PFSK-1 (cell line): ENCODE results near the gene CD44.

Experiments used
- POLR2AphosphoS5 ChIP-seq: IDR thresholded peaks from 2 replicates; pipeline ENCODE4 v1.6.1; 2012; ENCODE audit warnings: low read depth, mild to moderate bottlenecking, control low read depth, low read length, moderate library complexity
- SIN3A ChIP-seq: IDR thresholded peaks from 2 replicates; pipeline ENCODE4 v1.6.1; 2012; ENCODE audit warnings: mild to moderate bottlenecking, low read length, moderate library complexity, borderline replicate concordance; ENCODE audit not compliant: insufficient read depth

- TF ChIP-seq POLR2AphosphoS5: no peak
- no peak for TF ChIP-seq SIN3A
These were observed 913 bp upstream of the CD44 start for GRCh38 chr11:35138058-35138457.
